Endodermal cell (in vitro differentiated cells): ENCODE results near the gene SQSTM1. TPM values are rescaled to one million over a fixed set of nuclear protein-coding genes. Genes with fewer than 3 reads are reported as not detected.

ENCODE experiments used
- DNase-seq: peaks from one replicate; pipeline ENCODE4 v3.0.0-alpha.2; 2017
- H3K27ac ChIP-seq: 2 replicates; pipeline ENCODE4 v1.5.1; 2013; ENCODE audit warnings: mild to moderate bottlenecking, low read depth, low read length, moderate library complexity
- H3K27me3 ChIP-seq: 2 replicates; pipeline ENCODE4 v1.6.1; 2013; ENCODE audit warnings: mild to moderate bottlenecking, low read length, moderate library complexity; ENCODE audit not compliant: insufficient read depth, control insufficient read depth, poor library complexity, severe bottlenecking
- H3K36me3 ChIP-seq: 2 replicates; pipeline ENCODE4 v1.7.0; 2013; ENCODE audit warnings: mild to moderate bottlenecking, low read length, moderate library complexity; ENCODE audit not compliant: control insufficient read depth, insufficient read depth
- H3K4me1 ChIP-seq: one replicate; pipeline ENCODE4 v1.7.0; 2013; ENCODE audit warnings: low read length; ENCODE audit not compliant: control insufficient read depth, insufficient read depth
- H3K4me3 ChIP-seq: 2 replicates; pipeline ENCODE4 v1.5.1; 2013; ENCODE audit warnings: mild to moderate bottlenecking, low read length, moderate library complexity
- H3K9ac ChIP-seq: 2 replicates; pipeline ENCODE4 v1.6.1; 2013; ENCODE audit warnings: mild to moderate bottlenecking, low read length, moderate library complexity; ENCODE audit not compliant: poor library complexity, severe bottlenecking; ENCODE audit errors: extremely low read depth
- H3K9me3 ChIP-seq: 2 replicates; pipeline ENCODE4 v1.6.1; 2013; ENCODE audit warnings: mild to moderate bottlenecking, low read length, moderate library complexity; ENCODE audit not compliant: control insufficient read depth
- H3K27ac Mint-ChIP-seq: 2 replicates; pipeline ENCODE4 v1.8.0; 2020; ENCODE audit warnings: mixed read lengths
- H3K27me3 Mint-ChIP-seq: 2 replicates; pipeline ENCODE4 v1.8.0; 2021; ENCODE audit warnings: mild to moderate bottlenecking, mixed read lengths; ENCODE audit not compliant: insufficient read depth
- H3K36me3 Mint-ChIP-seq: 2 replicates; pipeline ENCODE4 v1.8.0; 2020; ENCODE audit warnings: low read depth, mixed read lengths
- H3K4me1 Mint-ChIP-seq: 2 replicates; pipeline ENCODE4 v1.8.0; 2020; ENCODE audit warnings: mixed read lengths
- H3K4me3 Mint-ChIP-seq: 2 replicates; pipeline ENCODE4 v1.8.0; 2020; ENCODE audit warnings: mild to moderate bottlenecking, moderate library complexity, mixed read lengths
- H3K9me3 Mint-ChIP-seq: 2 replicates; pipeline ENCODE4 v1.8.0; 2020; ENCODE audit warnings: mild to moderate bottlenecking, mixed read lengths
- CTCF ChIP-seq: fragments of 200-600 bp; sonication (generic); conservative IDR thresholded peaks from 2 replicates; pipeline ENCODE4 v1.5.0; 2021; ENCODE audit warnings: antibody characterized with exemption, mild to moderate bottlenecking
- WGBS, 2 experiments: methylation state at CpG; one replicate each; pipeline versions ENCODE4 v1.1.5 to v1.1.7; 2013; ENCODE audit warnings: missing lambda C conversion rate in 2 of 2, mixed read lengths in 1 of 2; ENCODE audit not compliant: insufficient coverage in 1 of 2, insufficient read length in 1 of 2; 5-methylcytosine and 5-hydroxymethylcytosine counted together
- total RNA-seq, 2 donors: library from RNA; stranded (reverse); fragmentation: NEBNext Ultra II Directional in 1 of 2; extraction: Animal tissue kit (Norgen Biotek cat#: 25700) in 1 of 2; gene quantifications; 2 replicates in 1 of 2; 3 replicates in 1 of 2; pipeline ENCODE4 v1.2.1, GENCODE V29; 2021

Gene SQSTM1
- total RNA-seq, 2 donors from 2014 or later: 134 to 172 TPM

GRCh38 chr5:179814090-179814489 lies 6.6 kb upstream of the SQSTM1 start:
- WGBS, 2 experiments: 81 to 90% methylated on average over 3 of the region's 3 CpGs
- no peaks in the 10 kb centered on the region for H3K9me3 Mint-ChIP-seq
- H3K27ac Mint-ChIP-seq: peak overlapping the region; percentile 46
- no peak overlapping the region for H3K4me3 Mint-ChIP-seq
- no peak overlapping the region for H3K27ac ChIP-seq
- peaks cover 37% of the 10 kb centered on the region for H3K36me3 Mint-ChIP-seq
- H3K9ac ChIP-seq: no peak overlapping the region
- no peak for DNase-seq
- TF ChIP-seq CTCF: no peak
- no peaks in the 10 kb centered on the region for H3K9me3 ChIP-seq
- H3K4me3 ChIP-seq: no peak overlapping the region
- H3K4me1 Mint-ChIP-seq: peaks cover 10% of the 10 kb centered on the region
- H3K36me3 ChIP-seq: peaks cover 39% of the 10 kb centered on the region
- no peaks in the 10 kb centered on the region for H3K27me3 ChIP-seq
- H3K4me1 ChIP-seq: peaks cover 1% of the 10 kb centered on the region
- H3K27me3 Mint-ChIP-seq: peaks cover 4% of the 10 kb centered on the region

- Mint-ChIP-seq H3K36me3 (peaks cover 36% of the 10 kb centered on the region), H3K27ac (no peak overlapping the region), H3K9me3 (no peaks in the 10 kb centered on the region), H3K27me3 (peaks cover 4% of the 10 kb centered on the region), H3K4me1 (peaks cover 17% of the 10 kb centered on the region), H3K4me3 (peak overlapping the region; percentile 48)
- 96 to 100% methylated on average over 16 to 21 of the region's 21 CpGs for WGBS, 2 experiments
- H3K27ac ChIP-seq: no peak overlapping the region
- DNase-seq: no peak
- peaks cover 16% of the 10 kb centered on the region for H3K4me1 ChIP-seq
- no peak overlapping the region for H3K9ac ChIP-seq
- TF ChIP-seq CTCF: no peak
- no peaks in the 10 kb centered on the region for H3K27me3 ChIP-seq
- H3K9me3 ChIP-seq: no peaks in the 10 kb centered on the region
- no peak overlapping the region for H3K4me3 ChIP-seq
- H3K36me3 ChIP-seq: peaks cover 39% of the 10 kb centered on the region
These were observed 5.0 kb upstream of the SQSTM1 start for GRCh38 chr5:179815491-179816249.

GRCh38 chr5:179816401-179816795 lies 4.3 kb upstream of the SQSTM1 start:
- Histone ChIP-seq H3K9ac (no peak overlapping the region), H3K4me1 (peaks cover 16% of the 10 kb centered on the region), H3K27ac (no peak overlapping the region), H3K4me3 (no peak overlapping the region), H3K9me3 (no peaks in the 10 kb centered on the region), H3K27me3 (no peaks in the 10 kb centered on the region), H3K36me3 (peaks cover 38% of the 10 kb centered on the region)
- DNase-seq: no peak
- TF ChIP-seq CTCF: no peak
- H3K36me3 Mint-ChIP-seq: peaks cover 32% of the 10 kb centered on the region
- no peak overlapping the region for H3K27ac Mint-ChIP-seq
- H3K4me1 Mint-ChIP-seq: peaks cover 17% of the 10 kb centered on the region
- H3K27me3 Mint-ChIP-seq: peaks cover 4% of the 10 kb centered on the region
- H3K9me3 Mint-ChIP-seq: no peaks in the 10 kb centered on the region
- WGBS, 2 experiments: 75 to 97% methylated on average over 8 to 23 of the region's 23 CpGs
- peak overlapping the region; percentile 48 for H3K4me3 Mint-ChIP-seq
